ENCODE data around the gene FGF8. TPM values are rescaled to one million over a fixed set of nuclear protein-coding genes. Genes with fewer than 3 reads are reported as not detected.

The FGF8 gene
- total RNA-seq, 3 donors from 2014 or later (not counting 1 experiment from before 2014, with no cell fraction given), result not detected

GRCh38 chr10:101767966-101768790 is 7.7 kb downstream of the FGF8 start:
- H3K27ac ChIP-seq (ENCODE audit: low read length), result no peak overlapping the region
- WGBS (ENCODE audit: insufficient coverage), result 72% methylated on average over 14 of the region's 14 CpGs
- H3K27me3 ChIP-seq (ENCODE audit: control insufficient read depth, insufficient read depth, low read length), result peaks cover 6% of the 10 kb centered on the region
- TF ChIP-seq CTCF (IDR thresholded peaks at IDR 0.05), result no peak
- H3K36me3 ChIP-seq (ENCODE audit: control insufficient read depth, insufficient read depth, low read length), result no peaks in the 10 kb centered on the region
- intact Hi-C loops (cut with micrococcal nuclease), result no loop called here
- no peak overlapping the region for H3K4me3 Mint-ChIP-seq
- no peaks in the 10 kb centered on the region for H3K9me3 ChIP-seq (ENCODE audit: control insufficient read depth, insufficient read depth, low read length)
- peaks cover 26 to 41% of the 10 kb centered on the region in 2 donors for H3K27me3 Mint-ChIP-seq (ENCODE audit: low read depth in 2 of 2)
- H3K9me3 Mint-ChIP-seq, result no peaks in the 10 kb centered on the region
- no peaks in the 10 kb centered on the region for H3K36me3 Mint-ChIP-seq
- H3K4me1 ChIP-seq (ENCODE audit: control insufficient read depth, insufficient read depth, low read length), result no peaks in the 10 kb centered on the region
- DNase-seq (no peak), ATAC-seq (no peak)
- H3K4me3 ChIP-seq (ENCODE audit: low read length), result no peak overlapping the region
- H3K4me1 Mint-ChIP-seq, result no peaks in the 10 kb centered on the region
- no peak overlapping the region for H3K27ac Mint-ChIP-seq

GRCh38 chr10:101767600-101767945 is 8.3 kb downstream of the FGF8 start:
- H3K4me1 Mint-ChIP-seq, result no peaks in the 10 kb centered on the region
- no peak overlapping the region for H3K27ac Mint-ChIP-seq
- TF ChIP-seq CTCF (IDR thresholded peaks at IDR 0.05), result no peak
- Histone ChIP-seq H3K4me1 (ENCODE audit: control insufficient read depth, insufficient read depth, low read length) (no peaks in the 10 kb centered on the region), H3K27me3 (ENCODE audit: control insufficient read depth, insufficient read depth, low read length) (peaks cover 2% of the 10 kb centered on the region), H3K27ac (ENCODE audit: low read length) (no peak overlapping the region), H3K4me3 (ENCODE audit: low read length) (no peak overlapping the region), H3K36me3 (ENCODE audit: control insufficient read depth, insufficient read depth, low read length) (no peaks in the 10 kb centered on the region), H3K9me3 (ENCODE audit: control insufficient read depth, insufficient read depth, low read length) (no peaks in the 10 kb centered on the region)
- H3K27me3 Mint-ChIP-seq (ENCODE audit: low read depth in 2 of 2), result peaks cover 24 to 39% of the 10 kb centered on the region in 2 donors
- H3K4me3 Mint-ChIP-seq, result no peak overlapping the region
- ATAC-seq (no peak), DNase-seq (no peak)
- 56% methylated on average over 6 of the region's 6 CpGs for WGBS (ENCODE audit: insufficient coverage)
- intact Hi-C loops (cut with micrococcal nuclease), result no loop called here
- H3K9me3 Mint-ChIP-seq, result no peaks in the 10 kb centered on the region
- H3K36me3 Mint-ChIP-seq, result no peaks in the 10 kb centered on the region

GRCh38 chr10:101766753-101767599 is 8.9 kb downstream of the FGF8 start:
- Mint-ChIP-seq H3K9me3 (no peaks in the 10 kb centered on the region), H3K27ac (no peak overlapping the region), H3K36me3 (no peaks in the 10 kb centered on the region), H3K4me1 (no peaks in the 10 kb centered on the region), H3K27me3 (ENCODE audit: low read depth in 2 of 2) (peaks cover 18 to 34% of the 10 kb centered on the region in 2 donors), H3K4me3 (no peak overlapping the region)
- H3K27ac ChIP-seq (ENCODE audit: low read length), result no peak overlapping the region
- ATAC-seq, result no peak
- H3K4me1 ChIP-seq (ENCODE audit: control insufficient read depth, insufficient read depth, low read length), result no peaks in the 10 kb centered on the region
- no peak overlapping the region for H3K4me3 ChIP-seq (ENCODE audit: low read length)
- no peaks in the 10 kb centered on the region for H3K27me3 ChIP-seq (ENCODE audit: control insufficient read depth, insufficient read depth, low read length)
- no peak for DNase-seq
- H3K9me3 ChIP-seq (ENCODE audit: control insufficient read depth, insufficient read depth, low read length), result no peaks in the 10 kb centered on the region
- WGBS (ENCODE audit: insufficient coverage), result 86% methylated on average over 12 of the region's 12 CpGs
- no peaks in the 10 kb centered on the region for H3K36me3 ChIP-seq (ENCODE audit: control insufficient read depth, insufficient read depth, low read length)
- intact Hi-C loops (cut with micrococcal nuclease), result no loop called here
- no peak for TF ChIP-seq CTCF (IDR thresholded peaks at IDR 0.05)

Measured in natural killer cell (primary cell).